ENCODE results near the gene NEUROG1.

The NEUROG1 gene

DNA sequence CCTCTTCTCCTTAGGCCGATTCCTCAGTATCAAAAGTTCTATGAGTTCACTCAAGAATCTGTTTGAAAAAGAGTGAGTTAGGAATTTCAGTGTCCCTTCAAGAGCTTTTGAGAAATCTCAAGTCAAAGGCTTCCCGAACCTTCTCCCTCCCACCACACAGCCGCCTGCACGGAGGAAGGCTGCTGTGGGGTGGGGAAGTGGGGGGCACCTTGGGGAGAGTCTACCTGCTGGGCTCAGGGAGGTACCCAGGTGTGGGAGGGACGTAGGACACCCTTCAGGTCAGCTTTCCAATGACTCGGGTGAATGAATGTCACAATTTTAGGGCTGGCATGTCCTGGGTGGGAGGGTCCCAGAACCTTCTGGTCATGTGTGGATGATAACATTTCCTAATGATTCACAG is 25.5 kb upstream of the NEUROG1 start:
- no peak for DNase-seq

DNA sequence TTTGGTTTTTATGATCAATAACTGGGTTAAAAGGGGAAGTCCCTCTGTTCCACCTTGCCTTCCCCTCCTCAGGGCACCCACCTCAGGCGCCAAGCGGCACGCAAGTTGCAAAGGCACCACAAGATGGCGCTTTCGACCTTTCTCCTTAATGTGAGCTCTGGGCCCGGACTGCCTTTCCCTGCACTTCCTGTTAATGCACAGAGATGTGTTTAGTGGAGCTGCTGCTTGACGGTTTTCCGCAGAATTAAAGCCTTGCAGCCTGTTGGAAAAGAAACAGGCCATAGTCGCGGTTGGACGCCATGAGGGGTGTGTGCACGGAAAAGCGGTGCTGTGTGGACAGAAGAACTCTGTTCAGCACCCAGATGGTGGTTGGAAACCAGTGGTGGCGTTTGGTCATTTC is 25.1 kb upstream of the NEUROG1 start:
- no peak for DNase-seq

DNA sequence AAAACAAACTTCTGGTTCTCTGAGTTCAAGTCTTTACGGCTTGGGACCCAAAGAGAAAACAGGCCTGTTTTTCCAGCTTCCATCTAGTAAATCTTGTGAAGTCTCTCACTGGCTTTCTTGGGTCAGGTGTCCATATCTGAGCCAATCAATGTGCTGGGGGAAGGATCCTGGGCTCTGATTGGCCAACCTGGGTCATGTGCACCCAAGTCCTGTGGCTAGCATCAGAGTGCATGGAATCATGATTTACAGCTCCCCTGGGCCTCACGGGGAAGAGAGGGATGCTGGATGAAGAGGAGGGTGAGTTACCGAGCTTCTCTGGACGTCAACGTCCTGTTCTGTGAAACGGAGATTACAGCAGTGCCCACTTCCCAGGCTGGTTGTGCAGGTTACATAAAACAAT is 23.6 kb upstream of the NEUROG1 start:
- no peak for DNase-seq

DNA sequence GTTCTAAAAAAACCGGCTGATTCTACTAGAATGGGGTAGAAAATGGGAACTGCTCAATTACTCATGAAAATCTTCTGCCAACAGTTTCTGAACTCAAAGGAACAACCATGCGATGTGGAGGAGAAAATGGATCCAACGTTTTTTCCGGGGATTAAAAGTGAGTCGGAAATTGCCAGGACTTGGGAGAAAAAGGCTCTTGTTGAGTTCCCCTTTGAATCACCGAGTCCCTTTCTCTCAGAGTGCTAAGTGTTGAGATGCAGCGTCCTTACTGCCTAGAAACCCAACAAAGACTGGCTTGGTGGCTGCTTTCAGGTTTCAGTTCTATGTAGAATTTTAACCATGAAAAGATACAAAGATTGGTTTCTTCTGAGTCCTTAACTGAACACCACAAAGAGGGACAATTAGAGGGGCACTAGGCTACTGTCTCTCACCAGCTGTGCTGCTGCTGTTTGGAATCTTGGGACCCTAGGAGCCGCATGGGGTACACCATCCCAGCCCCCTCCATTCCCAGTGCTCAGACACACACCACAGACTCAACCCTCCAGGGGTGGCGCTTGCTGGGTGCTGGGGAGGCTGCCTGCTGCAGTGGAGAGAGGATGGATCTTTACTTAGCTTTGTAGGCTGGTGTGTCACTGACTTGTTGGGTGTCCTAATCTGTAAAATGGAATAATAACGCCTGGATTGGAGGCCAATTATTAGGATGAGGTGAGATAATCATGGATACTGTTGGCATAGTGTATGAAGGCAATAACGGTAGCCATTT is 21.5 kb upstream of the NEUROG1 start:
- no peak for DNase-seq

DNA sequence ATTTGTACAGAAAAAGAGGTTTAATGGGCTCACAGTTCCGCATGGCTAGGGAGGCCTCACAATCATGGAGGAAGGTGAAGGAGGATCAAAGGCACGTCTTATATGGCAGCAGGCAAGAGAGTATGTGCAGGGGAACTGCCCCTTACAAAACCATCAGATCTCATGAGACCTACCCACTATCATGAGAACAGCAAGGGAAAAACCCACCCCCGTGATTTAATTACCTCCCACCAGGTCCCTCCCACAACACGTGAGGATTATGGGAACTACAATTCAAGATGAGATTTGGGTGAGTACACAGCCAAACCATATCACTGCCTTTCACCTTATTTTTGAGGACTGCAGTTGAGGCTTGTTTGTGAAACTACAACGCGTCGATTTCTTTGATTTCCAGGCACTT is 20.9 kb upstream of the NEUROG1 start:
- DNase-seq: no peak

DNA sequence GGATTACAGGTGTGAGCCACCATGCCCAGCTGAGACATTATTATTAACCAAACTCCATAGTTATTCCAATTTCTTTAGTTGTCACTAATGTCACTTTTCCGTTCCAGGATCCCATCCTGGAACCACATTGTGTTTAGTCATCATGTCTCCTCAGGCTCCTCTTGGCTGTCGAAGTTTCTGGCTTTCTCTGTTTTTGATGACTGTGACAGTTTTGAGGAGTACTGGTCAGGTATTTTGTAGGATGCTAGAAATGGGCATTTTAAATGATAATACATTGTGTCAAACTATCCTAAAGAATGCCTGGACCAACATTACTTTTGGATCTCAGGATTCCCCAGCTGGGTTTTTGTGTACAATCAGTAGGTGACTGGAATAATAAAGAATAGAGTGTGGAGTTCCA is 19.8 kb upstream of the NEUROG1 start:
- no peak for DNase-seq

DNA sequence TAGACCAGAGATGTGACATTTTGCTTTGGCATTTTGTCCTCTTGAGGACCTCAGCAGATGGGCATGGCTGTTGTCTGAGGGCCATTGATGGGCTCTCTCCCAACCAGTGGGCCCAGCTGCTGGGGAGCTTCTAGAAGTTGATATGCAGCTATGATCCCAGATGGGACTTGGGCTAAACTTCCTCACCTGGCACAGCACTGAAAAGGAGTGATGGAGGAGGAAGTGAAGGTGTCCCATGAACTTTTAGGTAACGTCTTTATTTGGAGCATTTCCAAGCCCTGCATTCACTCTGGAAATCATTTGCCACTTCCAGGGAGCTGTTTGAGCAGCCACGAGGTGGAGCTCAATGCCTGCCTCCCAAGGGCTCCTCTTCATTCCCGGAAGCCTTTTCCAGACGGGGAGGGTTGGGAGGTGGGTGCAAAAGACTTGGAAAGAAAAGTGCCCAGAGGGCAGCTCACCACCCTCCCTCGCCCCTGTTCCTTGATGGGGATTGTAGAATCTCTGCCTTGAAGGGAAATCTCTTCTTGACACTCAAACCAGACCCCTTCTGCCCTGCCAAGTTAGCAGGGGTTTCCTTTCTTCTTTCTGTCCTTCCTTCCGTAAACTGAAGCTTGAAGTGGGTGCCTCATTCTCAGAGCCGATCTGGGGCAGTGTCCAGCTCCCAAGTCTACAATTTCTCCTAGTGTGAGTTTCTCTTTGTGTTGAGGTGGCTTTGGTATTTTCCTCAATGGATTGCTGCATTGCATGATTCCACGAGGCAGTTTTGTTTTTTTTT is 18.1 kb upstream of the NEUROG1 start:
- DNase-seq: no peak

DNA sequence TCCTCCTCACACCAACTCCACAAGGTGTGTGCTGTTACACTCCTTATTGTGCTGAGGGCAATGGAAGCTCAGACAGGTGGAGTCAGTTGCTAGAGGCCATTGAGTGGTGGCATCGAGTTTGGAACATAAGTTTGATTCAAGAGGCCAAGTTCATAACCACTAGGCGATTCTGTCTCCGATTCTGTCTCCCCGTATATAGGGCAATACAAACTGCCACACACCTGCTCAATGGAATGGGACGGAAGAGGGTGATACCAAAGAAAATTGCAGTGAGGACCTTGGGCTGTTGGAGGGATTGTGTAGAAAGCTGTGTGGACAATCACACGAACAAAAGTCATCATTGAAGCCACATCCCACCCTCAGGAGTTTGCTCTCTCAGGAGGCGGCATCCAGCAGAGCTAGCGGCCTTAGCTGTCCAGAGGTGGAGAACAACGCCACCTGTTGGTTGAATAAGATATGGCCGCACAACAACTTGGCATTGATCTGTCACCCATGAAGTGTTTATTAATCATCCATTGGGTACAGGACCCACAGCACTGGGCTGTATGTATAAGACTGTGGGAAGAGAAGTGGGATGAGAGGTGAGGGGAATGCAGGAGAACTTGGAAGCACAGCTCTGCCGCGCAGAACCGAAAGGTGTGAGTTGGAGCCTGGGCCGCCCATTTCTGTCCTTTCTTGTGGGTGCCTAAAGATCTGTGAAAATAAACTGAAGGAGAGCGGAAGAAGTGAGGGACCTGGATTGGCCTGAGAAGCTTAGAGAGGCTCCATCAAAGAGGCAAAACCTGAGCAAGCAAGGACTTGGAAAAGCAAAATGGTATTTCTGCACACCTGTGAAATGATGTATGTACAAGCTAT is 16.1 kb upstream of the NEUROG1 start:
- peak in 1 of 2 experiments; percentile 15 for DNase-seq

DNA sequence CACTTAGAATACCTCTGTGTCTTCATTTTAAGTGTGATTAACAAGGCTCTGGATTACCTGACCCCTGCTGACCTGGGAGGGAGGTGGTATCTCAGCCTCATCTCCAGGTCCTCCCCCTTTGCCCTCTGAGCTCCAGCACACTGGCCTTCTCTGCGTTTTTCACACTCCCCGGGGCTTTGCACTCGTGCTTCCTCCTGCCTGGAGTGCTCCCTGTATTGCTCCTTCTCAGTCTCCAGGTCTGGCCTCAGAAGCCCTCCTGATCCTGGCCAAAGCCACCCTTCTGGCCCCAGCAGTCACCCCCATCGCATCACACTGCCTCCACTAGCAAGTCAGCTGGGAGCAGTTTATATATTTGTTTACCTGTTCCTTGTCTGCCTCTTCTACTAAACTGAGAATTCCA is 13.6 kb upstream of the NEUROG1 start:
- no peak for DNase-seq

DNA sequence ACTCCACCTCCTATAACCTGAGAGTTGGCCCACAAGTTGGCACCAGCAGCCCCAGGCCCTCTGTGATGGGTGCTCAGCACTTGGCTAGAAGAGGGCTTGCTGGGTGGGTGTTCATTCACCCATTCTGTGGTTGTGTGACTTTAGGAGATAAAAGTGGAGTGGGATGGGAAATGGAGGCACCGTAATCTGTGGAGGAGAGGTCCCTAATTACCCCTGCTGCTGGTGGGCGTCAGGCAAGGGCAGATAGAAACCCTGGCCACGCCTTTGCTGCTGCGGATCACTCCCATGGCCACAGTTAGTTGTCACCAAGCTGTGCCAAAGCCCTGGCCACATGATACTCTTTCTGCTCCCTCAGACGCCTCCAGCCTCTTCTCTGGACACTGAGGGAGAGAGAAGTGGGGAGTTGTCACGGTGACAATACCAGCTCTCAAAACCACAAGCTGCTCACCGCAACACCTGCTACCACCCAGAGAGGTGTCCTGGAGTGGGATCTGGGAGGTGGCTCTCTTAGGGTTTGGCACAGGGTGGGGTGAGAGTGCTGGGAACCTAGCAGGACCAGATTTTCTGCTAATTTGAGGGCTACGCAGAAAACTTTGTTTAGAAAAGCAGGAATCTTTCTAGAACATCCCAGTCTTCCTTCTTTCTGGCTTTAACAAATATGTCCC is 12.0 kb upstream of the NEUROG1 start:
- DNase-seq: no peak

DNA sequence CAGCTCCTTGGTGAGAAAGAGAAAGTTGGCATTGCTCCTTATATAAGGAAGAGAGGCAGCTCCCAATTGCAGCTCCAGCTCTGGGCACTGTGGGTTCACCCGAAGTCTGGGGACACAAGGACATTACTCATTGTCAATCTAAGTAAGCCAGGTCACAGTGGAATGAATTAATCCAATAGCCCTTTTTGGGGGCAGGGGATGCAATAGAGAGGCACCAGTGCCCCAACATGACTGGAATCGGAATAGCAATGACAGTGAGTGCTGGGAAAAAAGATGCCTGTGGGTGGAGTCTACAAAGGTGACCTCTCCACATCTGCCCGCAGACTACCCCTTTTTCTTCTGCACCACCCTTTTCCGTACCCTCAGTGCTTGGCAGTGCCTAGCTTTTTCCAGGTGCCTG is 11.1 kb upstream of the NEUROG1 start:
- no peak for DNase-seq

DNA sequence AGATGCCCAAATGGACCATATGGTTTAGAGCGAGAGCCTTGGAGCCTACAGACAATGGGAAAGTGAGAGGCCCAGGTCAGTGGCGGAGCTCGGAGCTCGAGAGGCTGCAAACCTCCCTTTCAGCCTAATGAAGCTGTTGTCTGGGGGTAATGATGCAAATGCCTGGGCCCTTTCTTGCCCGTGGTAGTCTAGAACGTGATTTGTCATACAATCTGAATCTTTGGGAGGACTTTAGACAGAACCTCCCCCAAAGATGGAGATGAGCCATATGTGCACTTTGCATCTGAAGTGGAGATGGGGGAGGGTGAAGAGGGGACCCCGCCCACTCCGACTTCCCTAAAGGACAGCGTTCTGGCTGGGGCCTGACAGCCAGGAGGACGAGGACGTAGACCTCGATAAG is 10.3 kb upstream of the NEUROG1 start:
- DNase-seq: no peak

DNA sequence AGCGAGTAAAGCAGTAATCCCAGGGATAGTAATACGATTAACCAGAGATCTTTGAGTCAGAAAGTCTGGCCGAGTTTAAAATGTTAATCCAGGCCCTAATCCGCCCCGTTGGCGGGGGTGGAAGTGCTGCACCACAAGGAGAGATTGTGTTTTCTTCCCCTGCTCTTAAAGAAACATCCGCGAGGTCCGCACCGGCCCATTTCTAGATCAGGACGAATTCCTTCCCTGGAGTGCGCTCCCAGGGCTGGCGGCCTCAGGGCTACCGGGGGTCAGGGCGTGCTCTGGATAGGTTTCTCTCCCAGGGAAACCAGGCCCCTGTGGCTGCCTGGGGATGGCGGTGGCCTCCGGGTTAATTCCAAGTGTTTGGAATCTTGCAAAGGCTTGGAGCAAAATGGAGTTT is 9.3 kb upstream of the NEUROG1 start:
- DNase-seq: no peak

DNA sequence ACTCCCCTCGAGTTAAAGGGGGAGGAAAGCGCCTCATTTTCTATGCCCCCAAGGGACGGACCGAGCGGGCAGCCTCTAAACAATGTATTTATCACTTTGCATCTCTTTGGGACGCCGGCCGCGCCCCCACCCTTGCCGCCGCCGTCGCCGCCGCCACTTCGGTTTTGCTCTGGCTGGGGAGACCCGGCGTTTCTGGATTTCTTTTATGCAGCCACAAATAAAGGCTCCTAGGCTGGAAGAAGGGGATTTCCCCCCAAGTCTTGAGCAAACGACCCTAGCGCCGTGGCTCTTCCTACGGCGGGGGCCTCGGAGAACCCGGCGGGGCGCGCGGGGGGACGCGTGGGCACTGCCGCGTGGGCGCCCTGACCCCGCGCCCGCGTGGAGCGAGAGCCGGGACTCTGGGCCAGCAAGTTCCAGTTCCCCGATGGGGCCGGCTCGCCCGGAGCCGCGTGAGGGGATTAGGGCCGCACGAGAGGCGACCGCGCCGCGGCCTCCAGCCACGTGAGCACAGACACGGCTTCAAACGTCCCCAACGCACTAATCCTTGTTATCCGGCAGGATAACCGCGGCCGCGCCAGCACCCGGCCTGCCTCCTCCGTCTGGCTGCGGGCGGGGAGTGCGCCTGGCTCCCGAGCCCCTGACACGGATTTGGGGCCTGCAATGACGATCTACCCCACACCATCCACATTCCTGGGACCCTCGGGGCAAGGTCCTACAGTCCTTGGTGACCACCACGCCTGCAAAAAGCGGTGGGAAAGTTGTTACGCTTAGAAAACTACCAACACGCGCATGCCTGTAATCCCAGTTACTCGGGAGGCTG is 7.9 kb upstream of the NEUROG1 start:
- no peak for DNase-seq

DNA sequence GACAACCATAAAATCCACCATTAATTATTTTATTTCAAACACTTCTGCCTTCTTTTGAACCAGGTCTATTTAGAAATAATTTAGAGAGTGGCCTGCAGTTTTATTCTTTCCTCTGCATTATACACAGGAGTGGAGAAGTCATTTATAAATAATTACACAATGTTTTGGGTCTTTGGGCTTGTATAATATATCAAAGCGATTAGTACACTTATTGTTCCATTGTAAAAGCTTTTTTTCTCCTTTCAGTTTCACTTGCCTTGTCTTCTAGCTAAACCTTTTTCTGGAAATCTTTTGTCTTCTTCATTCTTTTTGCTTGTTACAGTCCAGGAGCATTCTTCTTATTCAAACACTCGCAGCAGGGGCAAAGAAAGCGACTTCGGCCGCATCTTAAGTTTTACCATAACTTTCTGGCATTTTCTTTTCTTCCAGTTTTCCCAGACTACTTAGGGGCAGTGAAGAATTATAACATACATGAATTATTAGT is 7.3 kb upstream of the NEUROG1 start:
- DNase-seq: no peak

DNA sequence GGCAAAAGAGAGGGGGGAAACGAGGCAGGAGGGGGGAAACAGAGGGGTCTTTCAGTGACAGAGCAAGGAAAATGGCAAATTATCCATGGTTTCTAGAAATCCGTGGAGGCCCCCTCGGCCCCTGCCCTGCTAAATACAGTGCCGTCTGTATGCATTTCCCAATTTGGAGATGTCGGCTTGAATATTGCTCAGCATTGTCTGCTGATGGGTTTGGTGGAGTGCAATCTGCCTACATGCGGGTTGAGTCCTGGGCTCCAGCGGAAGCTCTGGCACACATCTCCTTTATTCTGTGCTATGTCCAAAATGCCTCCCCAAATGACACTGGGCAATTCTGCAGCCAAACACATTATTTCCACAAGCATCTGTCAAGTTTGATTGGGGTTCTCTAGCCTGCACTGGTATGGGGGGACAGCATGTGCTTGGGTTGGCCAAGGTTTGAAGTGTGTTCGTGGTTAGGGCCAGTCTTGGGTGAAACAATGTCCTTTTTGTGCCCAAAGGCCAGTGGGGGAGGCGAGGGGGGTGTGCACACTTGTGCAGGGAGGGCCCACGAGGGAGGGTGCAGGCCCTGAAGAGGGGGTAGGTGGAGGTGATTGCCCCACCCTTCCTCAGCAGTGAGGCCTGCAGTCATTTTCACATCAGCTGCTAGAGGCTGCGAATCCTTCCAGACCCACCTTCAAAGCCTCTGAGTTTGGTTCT is 6.2 kb upstream of the NEUROG1 start:
- DNase-seq: no peak

DNA sequence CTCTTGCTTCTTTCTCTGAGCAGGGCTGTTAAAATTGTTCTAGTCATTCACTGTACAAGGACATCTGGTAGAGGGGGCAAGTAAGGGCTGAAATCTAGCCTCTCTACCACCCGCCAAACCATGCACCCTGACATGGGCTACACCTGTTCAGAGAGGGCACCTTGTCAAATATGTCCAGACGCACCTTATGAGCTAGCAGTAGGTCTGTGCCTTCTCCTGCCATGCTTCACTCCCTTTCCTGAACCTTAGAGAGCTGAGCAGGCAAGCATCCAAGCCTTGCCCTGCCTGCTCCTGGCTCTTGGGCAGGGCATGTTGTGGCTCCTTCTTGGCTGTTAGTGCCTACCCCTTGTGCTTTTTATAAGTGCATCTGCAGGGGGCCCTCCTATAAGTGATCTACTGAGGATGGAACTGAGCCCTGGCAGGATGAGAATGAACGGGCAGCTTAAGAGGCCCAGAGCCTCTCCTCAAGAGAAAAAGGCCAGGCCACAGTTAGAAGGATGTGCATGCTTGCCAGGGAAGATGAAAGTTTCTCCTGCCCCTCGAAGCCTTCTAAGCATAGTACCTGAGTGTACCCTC is 3.8 kb upstream of the NEUROG1 start:
- no peak for DNase-seq

DNA sequence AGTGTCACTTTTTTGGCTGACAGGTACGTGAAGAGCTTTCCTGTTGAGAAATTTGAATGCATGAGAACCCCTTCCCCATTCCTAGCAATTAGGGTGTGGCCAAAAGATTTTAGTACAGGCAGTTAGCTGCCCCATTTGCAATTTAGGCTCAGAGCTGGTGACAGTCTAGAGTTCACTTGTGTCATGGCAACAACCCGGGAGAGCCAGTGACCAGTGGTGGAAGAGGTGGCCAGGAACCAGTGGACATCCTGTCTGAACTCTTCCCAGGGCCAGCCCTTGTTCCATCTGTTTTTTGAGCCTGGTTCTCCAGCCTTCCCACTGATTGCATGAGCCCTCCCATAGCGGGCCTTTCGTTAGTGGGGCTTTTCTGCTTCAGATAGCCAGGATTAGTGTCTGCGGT is 2.5 kb upstream of the NEUROG1 start:
- no peak for DNase-seq

DNA sequence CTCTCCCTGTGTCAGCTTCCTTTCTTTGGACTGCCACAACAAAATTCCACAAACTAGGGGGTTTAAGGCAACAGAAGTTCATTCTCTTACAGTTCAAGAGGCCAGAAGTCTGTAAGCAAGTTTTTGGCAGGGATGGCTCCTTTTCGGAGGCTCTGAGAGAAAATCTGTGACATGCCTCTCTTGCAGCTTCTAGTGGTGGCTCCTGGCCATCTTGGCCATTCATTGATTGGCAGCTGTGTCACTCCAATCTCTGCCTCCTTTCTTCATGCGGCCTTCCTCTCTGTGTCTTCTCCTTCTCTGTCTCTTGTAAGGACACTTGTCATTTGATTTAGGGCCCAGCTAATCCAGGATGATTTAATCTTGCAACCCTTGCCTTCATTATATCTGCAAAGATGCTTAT is 2.0 kb upstream of the NEUROG1 start:
- no peak for DNase-seq

DNA sequence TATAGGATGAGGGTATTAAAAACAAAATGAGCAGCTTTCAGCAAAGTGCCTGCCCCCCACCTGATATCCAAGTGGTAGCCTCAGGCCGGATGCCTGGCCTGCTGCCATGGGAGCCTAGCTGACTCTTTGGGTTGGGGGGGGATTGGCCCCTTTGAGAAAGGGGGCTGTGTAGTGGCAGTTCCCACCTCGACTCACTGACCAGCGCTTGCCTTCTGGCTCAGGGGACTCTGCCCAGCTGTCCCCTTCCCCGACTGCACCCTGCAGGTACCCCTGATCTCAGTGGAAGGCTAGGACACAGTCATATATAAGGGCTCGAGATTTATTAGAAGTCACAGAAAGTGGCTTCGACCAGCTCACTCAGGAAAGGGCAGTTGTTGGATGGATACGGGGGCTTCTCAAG is 1.5 kb upstream of the NEUROG1 start:
- DNase-seq: no peak

DNA sequence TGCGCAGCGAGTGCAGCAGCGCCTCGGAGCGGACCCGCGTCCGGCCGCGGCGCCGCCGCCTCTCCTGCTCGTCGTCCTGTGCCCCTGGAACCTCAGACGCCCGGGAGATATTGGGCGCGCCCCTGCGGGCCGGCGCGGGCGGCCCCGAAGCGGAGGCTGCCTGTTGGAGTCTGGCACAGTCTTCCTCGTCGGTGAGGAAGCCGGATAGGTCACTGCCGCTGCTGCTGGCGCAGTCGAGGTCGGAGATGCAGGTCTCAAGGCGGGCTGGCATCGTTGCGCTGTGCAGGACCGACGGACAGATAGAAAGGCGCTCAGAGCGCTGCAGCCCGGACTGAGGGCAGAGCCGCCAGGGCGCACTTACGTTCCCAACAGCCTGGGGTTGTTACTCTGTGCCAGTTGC is 344 bp downstream of the NEUROG1 start:
- no peak for DNase-seq
